Measurements from ENCODE around the gene DNAH1. TPM values are rescaled to one million over a fixed set of nuclear protein-coding genes. Genes with fewer than 3 reads are reported as not detected.

DNAH1 gene
- polyA plus RNA-seq, 1 donor (not counting 4 experiments of a cell fraction or from before 2014, with no cell fraction given), result 0.33 TPM

DNA sequence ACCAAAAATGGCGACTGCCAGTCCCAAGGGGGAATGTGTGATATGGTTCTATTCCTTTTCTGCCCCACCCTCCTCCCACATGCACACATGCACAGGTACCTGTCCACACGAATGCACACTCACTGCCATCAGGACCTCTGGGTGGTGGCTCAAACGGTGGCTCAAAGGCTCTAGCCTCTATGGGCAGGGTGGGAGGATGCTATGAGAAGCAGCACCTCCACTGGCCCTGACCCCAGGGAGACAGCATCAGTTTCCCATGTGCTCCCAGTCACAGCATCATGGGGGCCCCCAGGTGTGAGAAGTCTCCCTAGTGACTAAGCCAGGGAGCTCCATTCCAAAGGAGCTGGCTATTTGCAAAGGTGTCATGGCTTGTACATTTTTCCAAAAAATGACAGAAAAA is 112.9 kb downstream of the DNAH1 start:
- Histone ChIP-seq H3K9me3 (ENCODE audit: control insufficient read depth, low read depth, low read length) (no peaks in the 10 kb centered on the region), H2AFZ (ENCODE audit: control insufficient read depth, low read length) (no peak overlapping the region), H3K4me3 (ENCODE audit: control insufficient read depth in 2 of 3, extremely low read depth in 1 of 3, insufficient read depth in 2 of 3, low read depth in 1 of 3, low read length in 3 of 3) (no peak overlapping the region), H3K79me2 (ENCODE audit: control insufficient read depth, insufficient read depth, low read length) (no peaks in the 10 kb centered on the region), H4K20me1 (ENCODE audit: control insufficient read depth, extremely low read depth, insufficient read depth, low read length) (no peaks in the 10 kb centered on the region), H3K4me1 (ENCODE audit: control insufficient read depth, extremely low read depth, insufficient read depth, low read length) (peaks cover 8% of the 10 kb centered on the region), H3K4me2 (ENCODE audit: control insufficient read depth, extremely low read depth, insufficient read depth, low read depth, low read length) (peak overlapping the region; percentile 6), H3K27me3 (ENCODE audit: control insufficient read depth, extremely low read depth, insufficient read depth, low read length) (no peaks in the 10 kb centered on the region), H3K9me1 (ENCODE audit: control insufficient read depth, extremely low read depth, insufficient read depth, low read length) (no peaks in the 10 kb centered on the region), H3K36me3 (ENCODE audit: control insufficient read depth in 2 of 2, extremely low read depth in 1 of 2, insufficient read depth in 2 of 2, low read length in 2 of 2) (no peaks in the 10 kb centered on the region), H3K27ac (ENCODE audit: control insufficient read depth, insufficient read depth, low read length) (no peak overlapping the region), H3K9ac (ENCODE audit: control insufficient read depth, extremely low read depth, insufficient read depth, low read length) (no peak overlapping the region)
- dilution Hi-C loops (cut with MboI; ENCODE audit: extremely low pct_ligation_motif_present, low sequenced_read_pairs), result no loop called here
- DNase-seq (ENCODE audit: low read depth, low spot score) (no peak), FAIRE-seq (no peak)
- TF ChIP-seq, protein P1, sequence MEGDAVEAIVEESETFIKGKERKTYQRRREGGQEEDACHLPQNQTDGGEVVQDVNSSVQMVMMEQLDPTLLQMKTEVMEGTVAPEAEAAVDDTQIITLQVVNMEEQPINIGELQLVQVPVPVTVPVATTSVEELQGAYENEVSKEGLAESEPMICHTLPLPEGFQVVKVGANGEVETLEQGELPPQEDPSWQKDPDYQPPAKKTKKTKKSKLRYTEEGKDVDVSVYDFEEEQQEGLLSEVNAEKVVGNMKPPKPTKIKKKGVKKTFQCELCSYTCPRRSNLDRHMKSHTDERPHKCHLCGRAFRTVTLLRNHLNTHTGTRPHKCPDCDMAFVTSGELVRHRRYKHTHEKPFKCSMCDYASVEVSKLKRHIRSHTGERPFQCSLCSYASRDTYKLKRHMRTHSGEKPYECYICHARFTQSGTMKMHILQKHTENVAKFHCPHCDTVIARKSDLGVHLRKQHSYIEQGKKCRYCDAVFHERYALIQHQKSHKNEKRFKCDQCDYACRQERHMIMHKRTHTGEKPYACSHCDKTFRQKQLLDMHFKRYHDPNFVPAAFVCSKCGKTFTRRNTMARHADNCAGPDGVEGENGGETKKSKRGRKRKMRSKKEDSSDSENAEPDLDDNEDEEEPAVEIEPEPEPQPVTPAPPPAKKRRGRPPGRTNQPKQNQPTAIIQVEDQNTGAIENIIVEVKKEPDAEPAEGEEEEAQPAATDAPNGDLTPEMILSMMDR (optimal IDR thresholded peaks at IDR 0.05 in 1 of 3, IDR thresholded peaks at IDR 0.05 in 1 of 3, conservative IDR thresholded peaks at IDR 0.05 in 1 of 3; ENCODE audit: extremely low read depth in 1 of 3, insufficient read depth in 2 of 3, low read length in 3 of 3), result no peak
- no peak for TF ChIP-seq EZH2 (IDR thresholded peaks at IDR 0.05; ENCODE audit: low read length)

DNA sequence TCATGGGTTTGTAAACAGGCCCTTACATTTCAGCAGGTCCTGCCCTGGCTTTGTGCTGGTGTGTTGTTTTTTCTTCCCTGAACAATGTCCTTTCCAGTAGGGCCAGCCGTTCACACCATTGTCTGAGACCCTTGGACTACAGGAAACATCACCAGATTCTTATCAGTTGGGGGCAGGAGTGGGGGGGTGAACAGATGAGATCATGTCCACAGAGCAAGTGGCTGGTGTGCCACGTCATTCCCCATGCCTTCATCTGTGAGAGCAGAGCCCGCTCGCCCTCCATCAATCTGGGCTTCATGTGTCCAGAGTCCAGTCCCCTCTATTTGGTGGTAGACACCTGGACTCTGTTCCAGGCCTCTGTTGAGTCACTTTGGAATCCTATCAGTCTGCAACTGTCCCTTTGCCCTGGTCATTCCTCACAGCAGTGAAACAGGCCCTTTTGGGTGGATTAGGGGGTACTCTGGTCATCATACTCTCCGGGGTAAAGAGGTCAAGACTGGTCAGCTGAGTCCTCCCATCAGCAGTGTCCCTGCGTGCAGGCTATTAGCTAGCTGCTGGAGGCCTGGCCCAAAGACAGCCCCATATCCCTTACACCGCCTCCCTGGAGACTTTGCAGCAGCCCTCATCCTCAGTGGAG is 113.8 kb downstream of the DNAH1 start:
- H3K9me3 ChIP-seq (ENCODE audit: control insufficient read depth, low read depth, low read length), result no peaks in the 10 kb centered on the region
- H3K9me1 ChIP-seq (ENCODE audit: control insufficient read depth, extremely low read depth, insufficient read depth, low read length), result no peaks in the 10 kb centered on the region
- no peak overlapping the region for H3K9ac ChIP-seq (ENCODE audit: control insufficient read depth, extremely low read depth, insufficient read depth, low read length)
- H3K27me3 ChIP-seq (ENCODE audit: control insufficient read depth, extremely low read depth, insufficient read depth, low read length), result no peaks in the 10 kb centered on the region
- peaks cover 13% of the 10 kb centered on the region for H3K4me1 ChIP-seq (ENCODE audit: control insufficient read depth, extremely low read depth, insufficient read depth, low read length)
- H3K36me3 ChIP-seq (ENCODE audit: control insufficient read depth in 2 of 2, extremely low read depth in 1 of 2, insufficient read depth in 2 of 2, low read length in 2 of 2), result no peaks in the 10 kb centered on the region
- no peaks in the 10 kb centered on the region for H3K79me2 ChIP-seq (ENCODE audit: control insufficient read depth, insufficient read depth, low read length)
- H4K20me1 ChIP-seq (ENCODE audit: control insufficient read depth, extremely low read depth, insufficient read depth, low read length), result no peaks in the 10 kb centered on the region
- DNase-seq (ENCODE audit: low read depth, low spot score) (no peak), FAIRE-seq (no peak)
- H3K4me3 ChIP-seq (ENCODE audit: control insufficient read depth in 2 of 3, extremely low read depth in 1 of 3, insufficient read depth in 2 of 3, low read depth in 1 of 3, low read length in 3 of 3), result no peak overlapping the region
- no peak for TF ChIP-seq EZH2 (IDR thresholded peaks at IDR 0.05; ENCODE audit: low read length)
- TF ChIP-seq, protein P1 (optimal IDR thresholded peaks at IDR 0.05 in 1 of 3, IDR thresholded peaks at IDR 0.05 in 1 of 3, conservative IDR thresholded peaks at IDR 0.05 in 1 of 3; ENCODE audit: extremely low read depth in 1 of 3, insufficient read depth in 2 of 3, low read length in 3 of 3), result no peak
- no peak overlapping the region for H3K27ac ChIP-seq (ENCODE audit: control insufficient read depth, insufficient read depth, low read length)
- dilution Hi-C loops (cut with MboI; ENCODE audit: extremely low pct_ligation_motif_present, low sequenced_read_pairs), result no loop called here
- H2AFZ ChIP-seq (ENCODE audit: control insufficient read depth, low read length), result no peak overlapping the region
- H3K4me2 ChIP-seq (ENCODE audit: control insufficient read depth, extremely low read depth, insufficient read depth, low read depth, low read length), result no peak overlapping the region

All from keratinocyte (primary cell).